ENCODE results near the gene BTAF1. TPM values are rescaled to one million over a fixed set of nuclear protein-coding genes. Genes with fewer than 3 reads are reported as not detected.

Gene BTAF1
- total RNA-seq, 1 donor from 2014 or later = 41.7 TPM

DNA sequence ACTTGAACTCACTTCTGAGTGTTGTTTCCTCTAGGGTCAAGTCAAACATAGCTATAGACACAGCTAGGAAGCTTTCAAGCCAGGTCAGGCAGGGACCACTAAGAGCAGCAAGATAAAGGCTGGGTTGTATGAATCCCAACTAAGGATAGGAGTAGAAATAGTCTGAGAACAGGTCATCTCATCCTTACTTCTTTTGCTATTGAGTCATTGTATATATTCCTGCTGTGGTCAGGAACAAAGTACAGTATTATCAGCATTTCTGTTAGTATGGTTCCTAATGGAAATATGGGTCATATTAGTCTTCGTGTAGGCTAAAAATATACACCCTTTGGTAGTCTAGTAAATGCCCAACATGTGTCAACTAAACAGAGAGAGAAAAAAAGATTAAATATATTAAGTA, 145.3 kb downstream of the BTAF1 start:
- TF ChIP-seq, protein P1, sequence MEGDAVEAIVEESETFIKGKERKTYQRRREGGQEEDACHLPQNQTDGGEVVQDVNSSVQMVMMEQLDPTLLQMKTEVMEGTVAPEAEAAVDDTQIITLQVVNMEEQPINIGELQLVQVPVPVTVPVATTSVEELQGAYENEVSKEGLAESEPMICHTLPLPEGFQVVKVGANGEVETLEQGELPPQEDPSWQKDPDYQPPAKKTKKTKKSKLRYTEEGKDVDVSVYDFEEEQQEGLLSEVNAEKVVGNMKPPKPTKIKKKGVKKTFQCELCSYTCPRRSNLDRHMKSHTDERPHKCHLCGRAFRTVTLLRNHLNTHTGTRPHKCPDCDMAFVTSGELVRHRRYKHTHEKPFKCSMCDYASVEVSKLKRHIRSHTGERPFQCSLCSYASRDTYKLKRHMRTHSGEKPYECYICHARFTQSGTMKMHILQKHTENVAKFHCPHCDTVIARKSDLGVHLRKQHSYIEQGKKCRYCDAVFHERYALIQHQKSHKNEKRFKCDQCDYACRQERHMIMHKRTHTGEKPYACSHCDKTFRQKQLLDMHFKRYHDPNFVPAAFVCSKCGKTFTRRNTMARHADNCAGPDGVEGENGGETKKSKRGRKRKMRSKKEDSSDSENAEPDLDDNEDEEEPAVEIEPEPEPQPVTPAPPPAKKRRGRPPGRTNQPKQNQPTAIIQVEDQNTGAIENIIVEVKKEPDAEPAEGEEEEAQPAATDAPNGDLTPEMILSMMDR (conservative IDR thresholded peaks at IDR 0.05) = no peak
- Mint-ChIP-seq H3K27ac (ENCODE audit: unreplicated experiment) (no peak overlapping the region), H3K9me3 (no peaks in the 10 kb centered on the region), H3K36me3 (ENCODE audit: low read depth) (no peaks in the 10 kb centered on the region), H3K27me3 (ENCODE audit: low read depth) (no peaks in the 10 kb centered on the region), H3K4me3 (no peak overlapping the region), H3K4me1 (no peaks in the 10 kb centered on the region)
- DNase-seq (ENCODE audit: low read depth, low spot score) = no peak

DNA sequence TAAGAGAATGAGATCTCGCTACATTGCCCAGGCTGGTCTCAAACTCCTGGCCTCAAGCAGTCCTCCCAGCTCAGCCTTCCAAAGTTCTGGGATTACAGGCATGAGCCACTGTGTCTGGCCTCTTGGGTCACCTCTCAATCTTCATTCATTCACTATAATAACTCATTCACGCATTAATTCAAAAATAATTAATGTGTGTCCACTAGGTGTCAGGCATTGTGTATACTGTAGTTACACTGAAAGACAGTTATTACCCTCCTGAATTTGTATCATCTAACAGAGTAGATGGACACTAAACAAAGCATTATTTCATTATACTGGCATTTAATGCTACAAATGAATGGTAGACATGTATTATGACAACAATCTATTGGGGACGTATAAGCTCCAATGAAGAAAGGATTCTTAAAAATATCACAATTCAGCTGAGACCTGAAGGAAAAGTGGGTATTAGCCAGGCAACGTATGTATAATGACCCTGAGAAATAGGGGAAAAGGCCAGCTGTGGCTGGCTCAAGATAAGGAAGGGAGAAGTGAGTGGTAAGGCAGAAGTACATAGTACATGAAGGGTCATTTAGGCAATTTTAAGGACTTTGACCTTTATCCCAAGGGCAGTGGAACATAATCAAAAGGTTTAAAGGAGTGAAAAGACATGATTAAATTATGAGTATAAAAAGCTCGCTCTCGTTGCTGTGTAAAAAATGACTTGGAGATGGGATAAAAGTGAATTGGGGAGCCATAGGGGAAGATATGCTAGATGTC, 150.7 kb downstream of the BTAF1 start:
- no peaks in the 10 kb centered on the region for H3K4me1 Mint-ChIP-seq
- H3K4me3 Mint-ChIP-seq = no peak overlapping the region
- TF ChIP-seq, protein P1 (conservative IDR thresholded peaks at IDR 0.05) = peak; percentile 31
- no peak for DNase-seq (ENCODE audit: low read depth, low spot score)
- H3K27me3 Mint-ChIP-seq (ENCODE audit: low read depth) = no peaks in the 10 kb centered on the region
- no peaks in the 10 kb centered on the region for H3K36me3 Mint-ChIP-seq (ENCODE audit: low read depth)
- no peaks in the 10 kb centered on the region for H3K9me3 Mint-ChIP-seq
- H3K27ac Mint-ChIP-seq (ENCODE audit: unreplicated experiment) = no peak overlapping the region

DNA sequence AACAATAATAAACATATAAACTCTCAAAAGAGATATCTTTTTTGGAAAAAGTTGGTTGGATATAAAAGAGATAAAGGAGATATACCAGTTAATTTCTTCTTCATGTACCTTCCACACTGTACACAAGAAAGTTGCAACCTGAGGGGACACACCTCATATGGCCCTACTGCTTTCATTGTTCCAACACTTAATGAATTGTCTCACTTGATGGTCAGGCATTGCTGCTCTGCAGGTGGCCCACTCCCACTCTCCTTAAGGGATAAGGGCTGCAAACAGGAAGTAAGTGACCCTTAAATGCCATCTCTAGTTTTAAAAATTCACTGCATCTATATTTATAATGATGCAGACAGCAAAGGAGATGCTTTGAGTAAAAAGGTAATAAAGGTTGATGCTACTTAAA, 152.3 kb downstream of the BTAF1 start:
- Mint-ChIP-seq H3K36me3 (ENCODE audit: low read depth) (no peaks in the 10 kb centered on the region), H3K4me3 (no peak overlapping the region), H3K27ac (ENCODE audit: unreplicated experiment) (no peak overlapping the region), H3K4me1 (no peaks in the 10 kb centered on the region), H3K27me3 (ENCODE audit: low read depth) (no peaks in the 10 kb centered on the region), H3K9me3 (no peaks in the 10 kb centered on the region)
- DNase-seq (ENCODE audit: low read depth, low spot score) = no peak
- TF ChIP-seq, protein P1 (conservative IDR thresholded peaks at IDR 0.05) = no peak

DNA sequence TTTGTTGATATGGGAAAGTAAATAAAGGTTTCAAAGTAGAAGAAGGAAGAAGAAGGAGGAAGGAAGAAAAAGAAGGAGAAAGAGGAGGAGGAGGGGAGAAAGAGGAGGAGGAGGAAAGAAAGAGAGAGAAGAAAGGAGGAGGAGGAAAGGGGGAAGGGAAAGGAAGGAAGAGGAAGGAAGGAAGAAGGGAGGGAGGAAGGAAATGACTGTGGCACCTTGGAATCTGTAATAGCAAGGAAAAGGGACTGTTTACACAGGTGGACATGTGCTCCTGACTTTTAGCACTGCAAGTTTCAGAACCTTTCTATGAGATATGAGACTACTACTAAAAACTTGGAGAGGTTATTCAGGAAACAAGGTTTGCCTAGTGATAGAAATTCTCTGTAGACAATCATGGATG, 153.2 kb downstream of the BTAF1 start:
- no peaks in the 10 kb centered on the region for H3K27me3 Mint-ChIP-seq (ENCODE audit: low read depth)
- H3K36me3 Mint-ChIP-seq (ENCODE audit: low read depth) = no peaks in the 10 kb centered on the region
- H3K27ac Mint-ChIP-seq (ENCODE audit: unreplicated experiment) = no peak overlapping the region
- H3K4me1 Mint-ChIP-seq = no peaks in the 10 kb centered on the region
- DNase-seq (ENCODE audit: low read depth, low spot score) = no peak
- H3K4me3 Mint-ChIP-seq = no peak overlapping the region
- no peaks in the 10 kb centered on the region for H3K9me3 Mint-ChIP-seq
- TF ChIP-seq, protein P1 (conservative IDR thresholded peaks at IDR 0.05) = no peak

DNA sequence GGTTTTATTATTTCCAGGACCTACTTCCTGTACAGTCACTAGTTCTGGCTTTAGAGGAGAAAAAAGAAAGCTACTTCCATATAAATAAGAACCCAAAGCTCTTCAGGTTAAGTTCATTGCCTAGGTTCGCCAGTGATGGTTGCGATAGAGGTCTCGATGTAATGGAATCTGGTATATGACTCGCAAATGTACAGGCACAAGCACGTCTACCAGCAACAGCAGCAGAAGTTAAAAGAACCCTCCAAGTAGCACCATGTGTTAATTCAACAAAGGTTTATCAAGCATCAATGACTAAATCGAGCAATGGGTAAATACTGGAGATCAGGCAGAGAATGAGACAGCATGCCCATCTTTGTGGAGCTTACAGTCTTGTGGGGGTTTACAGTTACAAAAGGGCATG, 155.4 kb downstream of the BTAF1 start:
- no peaks in the 10 kb centered on the region for H3K4me1 Mint-ChIP-seq

More for the DNA sequence above, 155.4 kb downstream of the BTAF1 start:
- no peak overlapping the region for H3K27ac Mint-ChIP-seq (ENCODE audit: unreplicated experiment)
- no peaks in the 10 kb centered on the region for H3K9me3 Mint-ChIP-seq
- H3K36me3 Mint-ChIP-seq (ENCODE audit: low read depth) = no peaks in the 10 kb centered on the region
- TF ChIP-seq, protein P1 (conservative IDR thresholded peaks at IDR 0.05) = no peak
- DNase-seq (ENCODE audit: low read depth, low spot score) = no peak
- no peak overlapping the region for H3K4me3 Mint-ChIP-seq
- no peaks in the 10 kb centered on the region for H3K27me3 Mint-ChIP-seq (ENCODE audit: low read depth)

Other genes starting within 250 kb of the BTAF1 start
- gene TNKS2, start 125.3 kb upstream of the BTAF1 start, total RNA-seq = 44.5 and 45.7 TPM in 2 replicates
- gene FGFBP3, start 14.3 kb upstream of the BTAF1 start, total RNA-seq = 413 and 420 TPM in 2 replicates

All from neural crest cell (in vitro differentiated cells).